Activated T-cell treated with anti-CD3 and anti-CD28 coated beads, Interleukin-2, amount 50 U/mL, for 48 hours (primary cell): ENCODE results near the gene BTBD7.
"Not testable (repeated sequence)": the region's sequence is repeated elsewhere in the genome, so short reads cannot be mapped to it uniquely, and the experiment has no call there.

ENCODE experiments used
- DNase-seq, 2 experiments: peaks; one replicate each; pipeline ENCODE4 v3.0.0-alpha.2; 2020

Gene BTBD7

GRCh38 chr14:93245764-93246420, 86.9 kb downstream of the BTBD7 start:
- DNase-seq: no peak

- DNase-seq: no peak
Measured at GRCh38 chr14:93240678-93241000, 92.2 kb downstream of the BTBD7 start.

GRCh38 chr14:93239869-93240677, 92.8 kb downstream of the BTBD7 start:
- no peak for DNase-seq

GRCh38 chr14:93234798-93235197, 98.0 kb downstream of the BTBD7 start:
- no peak for DNase-seq

- not testable (repeated sequence) for DNase-seq
Measured at GRCh38 chr14:93233078-93233477, 99.8 kb downstream of the BTBD7 start.

GRCh38 chr14:93232159-93232558, 100.7 kb downstream of the BTBD7 start:
- DNase-seq: no peak

- DNase-seq: peak; percentile 28 to 34
Measured at GRCh38 chr14:93231129-93231979, 101.5 kb downstream of the BTBD7 start.

GRCh38 chr14:93230539-93230938, 102.3 kb downstream of the BTBD7 start:
- DNase-seq: no peak

GRCh38 chr14:93228550-93228949, 104.3 kb downstream of the BTBD7 start:
- DNase-seq: no peak

- DNase-seq: no peak
Measured at GRCh38 chr14:93223565-93223964, 109.3 kb downstream of the BTBD7 start.

- no peak for DNase-seq
Measured at GRCh38 chr14:93220509-93220908, 112.3 kb downstream of the BTBD7 start.

GRCh38 chr14:93219103-93219726, 113.6 kb downstream of the BTBD7 start:
- no peak for DNase-seq

GRCh38 chr14:93214598-93214997, 118.2 kb downstream of the BTBD7 start:
- DNase-seq: no peak

GRCh38 chr14:93212432-93212831, 120.4 kb downstream of the BTBD7 start:
- DNase-seq: no peak

- DNase-seq: peak in 1 of 2 experiments; percentile 40
Measured at GRCh38 chr14:93207468-93208308, 125.1 kb downstream of the BTBD7 start.

GRCh38 chr14:93206793-93207467, 125.9 kb downstream of the BTBD7 start, which contains the start of the genes GON7 and UBR7:
Gene GON7 (minus strand): TSS chr14:93207065. CDS start chr14:93207037, 28 bp downstream.
Gene UBR7 (plus strand): TSS chr14:93207256. CDS start chr14:93207292, 36 bp downstream.
- DNase-seq: peak; percentile 93

GRCh38 chr14:93201155-93201704, 131.6 kb downstream of the BTBD7 start:
- no peak for DNase-seq

GRCh38 chr14:93200553-93200952, 132.3 kb downstream of the BTBD7 start:
- DNase-seq: no peak

- DNase-seq: no peak
Measured at GRCh38 chr14:93199031-93199430, 133.8 kb downstream of the BTBD7 start.

- DNase-seq: no peak
Measured at GRCh38 chr14:93195316-93195999, 137.4 kb downstream of the BTBD7 start.
